GM18499 (cell line): ENCODE results near the gene NTMT2.

ENCODE experiments used
- ATAC-seq: cut with Tn5 transposase; IDR thresholded peaks from one replicate; pipeline ENCODE4 v1.9.1; 2021; ENCODE audit warnings: moderate number of reproducible peaks; ENCODE audit not compliant: insufficient read depth, unreplicated experiment

NTMT2 gene

DNA sequence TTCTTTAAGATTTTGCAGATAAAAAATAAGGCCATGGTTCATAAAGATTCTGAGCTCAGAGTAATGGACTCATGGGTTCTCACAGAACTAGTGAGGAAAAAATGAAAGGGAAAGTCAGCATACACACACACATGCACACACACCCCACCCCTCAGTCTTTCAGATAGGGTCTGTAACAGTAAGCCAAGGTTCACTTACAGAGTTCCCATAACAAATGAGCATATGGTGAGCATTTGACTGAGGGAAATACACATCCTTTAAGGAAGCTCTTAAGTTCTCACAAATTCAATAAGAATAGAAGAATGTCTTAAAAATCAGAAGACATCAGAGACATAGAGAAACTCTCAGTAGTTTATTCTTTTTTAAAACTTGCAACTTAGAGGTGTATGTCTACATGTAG, 57.9 kb downstream of the NTMT2 start:
- ATAC-seq: no peak

DNA sequence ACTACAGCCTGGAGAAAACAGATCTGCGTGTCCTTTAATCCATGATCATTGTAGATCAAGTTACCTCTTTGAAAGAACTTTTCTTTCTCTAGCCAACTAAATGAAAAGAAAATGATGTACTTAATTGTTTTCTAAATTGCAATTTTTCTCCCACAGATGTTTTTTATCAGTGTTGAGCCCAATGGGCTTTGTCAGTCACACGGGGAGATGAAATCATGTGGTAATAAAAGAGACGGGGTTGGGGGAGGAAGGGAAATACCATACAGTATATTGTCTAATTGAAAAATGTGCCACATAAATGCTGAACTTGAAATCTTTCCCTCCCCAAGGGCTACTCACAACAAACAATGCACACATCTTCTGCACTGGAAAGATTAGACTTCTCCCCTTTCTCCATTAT, 58.4 kb downstream of the NTMT2 start:
- no peak for ATAC-seq

DNA sequence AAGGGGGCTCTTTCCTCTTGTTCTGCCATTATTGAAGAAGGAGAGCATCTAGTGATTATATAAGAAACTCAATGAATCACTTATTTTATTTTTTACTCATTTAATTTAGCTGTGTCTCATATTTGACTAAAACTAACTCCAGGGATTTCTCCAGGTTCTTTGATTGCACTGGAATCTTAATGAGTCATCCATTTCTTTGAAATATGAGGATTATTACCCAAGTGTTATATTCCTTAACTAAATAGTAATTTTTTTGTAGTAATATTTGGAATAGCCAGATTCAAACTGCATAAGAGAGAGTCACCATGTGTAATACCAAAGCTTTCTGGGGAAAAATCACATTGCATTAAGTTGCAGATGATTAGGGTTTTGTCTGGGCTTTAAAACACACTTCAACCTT, 59.5 kb downstream of the NTMT2 start:
- ATAC-seq: no peak

DNA sequence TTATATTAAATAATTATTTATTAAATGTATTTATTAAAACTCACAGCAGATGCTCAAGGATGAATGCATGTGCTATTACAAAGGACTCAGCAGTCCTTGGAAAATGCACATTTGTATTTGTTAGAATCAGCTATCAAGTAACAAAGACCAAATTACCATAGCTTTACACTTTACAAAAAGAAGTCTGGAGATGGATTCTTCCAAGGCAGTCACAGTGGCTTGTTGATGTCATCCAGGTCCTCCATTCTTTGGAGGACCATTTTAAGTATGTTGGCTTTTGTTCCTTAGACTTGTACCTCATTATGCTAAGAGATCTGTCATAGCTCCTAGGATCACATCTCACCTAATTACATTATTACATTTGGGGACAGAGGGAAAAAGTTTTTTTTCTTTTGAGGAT, 63.4 kb downstream of the NTMT2 start:
- ATAC-seq: no peak

DNA sequence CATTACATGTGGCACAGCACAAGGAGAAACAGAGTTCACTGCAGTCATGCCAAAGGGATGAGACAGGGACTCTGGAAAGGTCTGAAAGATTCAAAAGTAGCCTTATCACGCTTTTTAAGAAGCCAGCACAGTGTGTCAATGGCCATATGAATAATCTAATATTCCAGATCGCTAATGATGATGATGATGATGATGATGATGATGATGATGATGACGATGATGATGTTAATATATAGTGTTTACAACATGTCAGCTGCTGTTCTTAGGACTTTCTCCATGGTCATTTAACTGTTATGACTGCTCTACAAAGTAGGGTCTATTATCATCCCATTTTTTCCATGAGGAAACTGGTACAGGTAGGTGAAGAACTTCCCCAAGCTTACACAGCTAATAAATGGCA, 64.4 kb downstream of the NTMT2 start:
- no peak for ATAC-seq

DNA sequence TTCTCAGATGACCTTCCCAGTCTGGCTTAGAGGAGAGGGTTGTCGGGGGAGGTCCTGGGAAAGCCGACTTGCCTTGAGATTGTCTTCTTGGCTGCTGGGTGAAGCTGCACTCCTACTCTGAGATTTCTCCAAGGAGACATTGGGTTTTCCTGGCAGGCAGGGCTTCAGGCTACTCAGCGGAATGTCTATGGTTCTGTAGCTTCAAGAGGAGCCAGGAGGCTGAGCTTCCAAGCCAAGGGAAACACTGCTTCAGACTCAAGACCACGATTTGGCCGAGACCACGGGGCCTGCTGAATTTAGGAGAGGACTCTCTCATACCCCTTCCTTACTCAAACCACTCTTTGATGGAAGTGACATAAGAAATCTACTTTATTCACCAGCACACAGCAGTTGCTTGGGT, 67.8 kb downstream of the NTMT2 start:
- ATAC-seq: no peak

DNA sequence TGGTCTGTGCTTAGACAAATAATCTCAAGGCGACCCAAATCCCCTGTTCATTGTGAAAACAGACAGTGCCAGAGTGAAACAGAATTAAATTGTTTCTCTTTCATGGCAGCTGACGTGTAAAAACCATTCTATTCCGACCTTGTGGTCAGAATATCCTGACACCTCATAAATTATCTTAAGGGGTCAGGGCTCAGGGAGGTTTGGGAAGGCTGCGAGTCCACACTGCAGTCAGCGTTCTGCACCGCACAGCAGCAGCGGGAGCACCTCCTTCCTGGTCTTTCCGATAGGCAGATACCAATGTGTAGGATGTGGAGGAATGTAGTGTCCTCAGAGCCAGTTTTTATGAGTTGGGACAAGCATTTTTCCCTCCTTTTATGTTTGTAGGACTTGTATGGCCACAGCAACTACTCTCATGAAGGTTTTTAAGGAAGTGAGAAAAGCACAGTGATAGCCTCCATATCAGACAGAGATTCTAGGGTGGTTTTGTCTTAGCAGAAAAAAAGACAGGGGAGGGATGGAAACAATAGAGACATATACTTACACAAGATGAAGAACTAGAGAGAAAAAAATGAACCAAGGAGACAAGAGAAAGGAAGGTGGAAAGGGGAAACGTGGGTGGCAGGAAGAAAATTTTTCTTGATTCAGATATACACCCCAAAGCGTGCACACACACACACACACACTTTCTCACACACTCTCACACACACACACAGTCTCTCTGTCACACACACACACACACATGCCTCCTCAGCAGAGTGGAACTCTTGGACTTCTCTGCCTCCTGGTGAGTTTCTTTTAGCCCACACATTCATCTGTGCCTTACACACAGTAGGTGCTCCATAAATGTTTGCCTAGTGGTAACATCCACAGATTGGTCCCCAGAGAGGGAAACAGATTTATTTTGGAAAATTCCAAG, 68.6 kb downstream of the NTMT2 start:
- no peak for ATAC-seq

DNA sequence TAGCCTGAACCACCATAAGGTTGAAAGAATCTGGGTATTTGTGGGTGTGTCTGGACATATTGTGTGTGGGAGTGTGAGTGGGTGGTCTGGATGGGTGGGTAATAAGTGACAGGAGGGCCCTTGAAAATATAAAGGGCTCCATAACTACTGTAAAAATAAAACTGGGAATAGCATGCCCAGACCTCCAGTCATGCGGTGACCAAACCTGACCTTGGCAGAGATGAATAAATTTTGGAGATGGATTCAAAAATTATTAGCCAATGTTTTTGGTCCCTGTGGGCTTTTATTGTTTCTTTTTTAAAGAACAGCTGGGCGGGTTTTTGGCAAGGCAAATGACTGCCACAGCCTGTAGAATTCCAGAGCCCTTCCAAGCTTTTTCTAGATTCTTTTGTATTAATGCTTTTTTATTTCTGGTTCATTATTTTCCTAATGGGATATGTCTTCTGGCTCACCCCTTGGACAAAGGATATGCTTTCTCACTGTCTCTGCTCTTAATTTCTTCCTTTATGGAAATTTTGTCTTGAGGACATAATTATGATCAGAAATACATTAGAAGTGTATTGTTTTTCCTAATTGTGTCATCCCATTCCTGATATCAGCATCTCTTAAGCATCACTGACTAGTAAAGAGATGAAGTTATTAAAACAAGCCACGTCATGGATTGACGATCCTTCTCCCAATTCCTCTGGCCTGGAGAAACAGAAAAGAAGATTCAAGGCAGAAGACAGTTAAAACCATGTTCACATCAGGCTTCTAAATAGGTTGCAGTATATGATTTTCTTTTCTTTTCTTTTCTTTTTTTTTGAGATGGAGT, 69.5 kb downstream of the NTMT2 start:
- no peak for ATAC-seq

DNA sequence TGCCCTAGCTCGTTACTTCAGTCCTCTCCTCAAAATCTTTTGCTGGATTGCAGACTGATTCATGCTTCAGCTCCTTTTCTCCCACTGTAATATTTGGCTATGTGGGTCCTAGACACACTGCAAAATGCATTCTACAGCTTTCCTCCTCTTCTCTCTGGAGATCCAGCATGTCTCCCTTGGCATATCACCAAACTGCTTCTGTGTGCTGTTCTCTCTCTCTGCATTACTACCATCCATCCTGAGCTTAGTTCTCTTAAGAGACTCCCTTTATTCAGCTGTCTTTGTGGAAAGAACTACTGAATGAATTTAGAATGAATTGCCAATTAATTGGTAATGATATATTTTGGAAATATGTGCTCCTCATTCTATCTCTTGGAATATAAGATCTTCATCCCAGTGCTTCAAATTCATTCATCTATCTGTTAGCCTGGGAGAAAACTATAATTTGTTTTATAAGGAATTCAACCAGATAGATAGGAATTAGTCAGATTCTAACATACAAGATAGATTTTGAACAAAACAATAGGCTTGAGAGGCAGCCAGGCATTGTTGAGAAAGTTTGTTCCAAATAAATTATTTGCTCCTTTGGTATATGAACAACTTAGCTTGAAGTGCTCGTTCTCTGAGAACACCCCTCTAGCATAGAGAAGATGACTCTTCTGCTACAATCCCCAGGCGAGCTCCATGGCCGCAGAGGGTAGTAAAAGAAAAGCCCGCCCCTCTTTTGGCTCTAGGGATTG, 71.9 kb downstream of the NTMT2 start:
- ATAC-seq: no peak

DNA sequence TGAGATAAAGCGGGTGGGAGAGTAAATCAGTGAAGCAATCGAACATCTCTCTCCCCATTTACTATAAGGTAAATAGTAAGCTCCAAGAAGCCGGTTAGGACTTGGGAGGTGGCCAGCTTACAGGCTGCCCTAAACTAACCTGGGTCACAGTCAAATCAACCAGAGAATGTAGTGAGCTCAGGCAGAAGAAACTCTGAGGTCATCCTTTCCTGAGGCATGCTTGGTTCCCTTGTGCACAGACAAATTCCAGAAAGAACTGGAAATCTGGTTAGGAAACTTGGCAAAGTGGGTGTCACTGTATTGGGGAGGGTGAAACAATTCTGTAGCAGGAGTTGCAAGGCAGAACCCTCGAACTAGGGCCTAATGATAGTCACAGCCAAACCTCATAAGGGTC, 72.5 kb downstream of the NTMT2 start:
- no peak for ATAC-seq
